ENCODE data around the gene PLPP2. TPM values are rescaled to one million over a fixed set of nuclear protein-coding genes. Genes with fewer than 3 reads are reported as not detected.

The PLPP2 gene
- total and polyA plus RNA-seq, 2 of the 4 experiments (the other 2 are of a cell fraction) = 2.3 to 4.2 TPM

DNA sequence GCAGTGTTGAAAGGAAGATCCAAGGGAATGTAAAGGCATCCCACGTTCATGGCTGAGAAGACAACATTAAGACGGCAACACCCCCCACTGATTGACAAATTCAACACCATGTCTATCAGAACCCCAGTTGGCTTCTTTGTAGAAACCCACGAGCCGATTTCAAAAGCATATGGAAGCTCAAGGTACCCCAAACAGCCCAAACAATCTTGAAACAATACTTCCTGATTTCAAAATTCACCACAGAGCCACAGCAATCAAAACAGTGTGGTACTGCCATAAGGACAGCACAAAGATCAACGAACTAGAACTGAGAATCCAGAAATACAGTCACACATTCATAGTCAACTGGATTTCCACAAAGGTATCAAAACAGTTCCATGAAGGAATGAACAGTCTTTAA is 47.2 kb upstream of the PLPP2 start:
- Histone ChIP-seq H4K20me1 (ENCODE audit: insufficient read depth, low read length) (peaks cover 86% of the 10 kb centered on the region), H2BK5ac (ENCODE audit: low read depth, low read length, poor library complexity, severe bottlenecking) (no peak overlapping the region), H3K27me3 (ENCODE audit: control insufficient read depth, insufficient read depth, low read length) (no peaks in the 10 kb centered on the region), H2BK15ac (ENCODE audit: low read depth, low read length) (no peak overlapping the region), H4K91ac (ENCODE audit: insufficient read depth, low read depth, low read length) (no peak overlapping the region), H3K4me1 (ENCODE audit: control insufficient read depth, insufficient read depth, low read length) (peaks cover 23% of the 10 kb centered on the region), H3K4me2 (ENCODE audit: low read depth, low read length) (no peak overlapping the region), H3K27ac (ENCODE audit: insufficient read depth, low read length) (no peak overlapping the region), H3K9me3 (ENCODE audit: control insufficient read depth, insufficient read depth, low read length) (no peaks in the 10 kb centered on the region; the same call in 1 of the 2 replicates), H3K4me3 (ENCODE audit: insufficient read depth, low read depth, low read length) (no peak overlapping the region), H3K4ac (ENCODE audit: low read depth, low read length) (no peak overlapping the region), H3K36me3 (ENCODE audit: control insufficient read depth, insufficient read depth, low read length) (peaks cover 24% of the 10 kb centered on the region), H3K9ac (ENCODE audit: low read depth, low read length) (no peak overlapping the region), H2AK9ac (replicated peaks; ENCODE audit: low read depth, low read length, poor library complexity) (no peak overlapping the region), H3K56ac (ENCODE audit: extremely low read depth, insufficient read depth, low read length) (no peak overlapping the region), H2BK20ac (ENCODE audit: low read depth, low read length) (no peak overlapping the region), H4K8ac (ENCODE audit: low read depth in 2 of 2, low read length in 2 of 2) (no peak overlapping the region), H2AFZ (replicated peaks; ENCODE audit: low read length, poor library complexity) (no peak overlapping the region), H3K14ac (replicated peaks; ENCODE audit: low read depth, low read length) (no peak overlapping the region), H3K23ac (ENCODE audit: low read depth, low read length) (no peak overlapping the region), H2AK5ac (ENCODE audit: low read depth, low read length) (no peak overlapping the region), H3K79me1 (ENCODE audit: low read depth in 1 of 2, low read length in 2 of 2) (peaks cover 18 to 82% of the 10 kb centered on the region in 2 experiments), H2BK120ac (ENCODE audit: low read depth, low read length) (no peak overlapping the region), H3K18ac (ENCODE audit: low read depth, low read length) (no peak overlapping the region), H4K5ac (ENCODE audit: low read depth, low read length) (no peak overlapping the region), H3K9me1 (ENCODE audit: insufficient read depth, low read length) (peaks cover 36% of the 10 kb centered on the region)
- intact Hi-C loops (cut with micrococcal nuclease) (no loop called here), dilution Hi-C loops (cut with HindIII; ENCODE audit: low sequenced_read_pairs, unreplicated experiment) (no loop called here), in situ Hi-C loops (cut with MboI; ENCODE audit: low sequenced_read_pairs) (no loop called here)
- POLR2A ChIA-PET (ENCODE audit: unreplicated experiment) = no interaction called here
- DNase-seq (no peak), ATAC-seq (ENCODE audit: low read depth) (no peak)
- CTCF ChIA-PET = no interaction called here
- 100% methylated on average over 1 of the region's 5 CpGs; no CpG with 5 or more reads in 1 of the 2 experiments for WGBS, 2 experiments (ENCODE audit: extremely low coverage in 2 of 2, insufficient read length in 1 of 2)
- no TSS peak for BruUV-seq (replicated peaks)
- TF ChIP-seq POLR2A (IDR thresholded peaks at IDR 0.05; ENCODE audit: low read depth, low read length) (no peak), MAZ (IDR thresholded peaks at IDR 0.05; ENCODE audit: borderline replicate concordance, low read depth, low read length) (no peak), SMC3 (IDR thresholded peaks at IDR 0.05; ENCODE audit: low read depth, low read length) (no peak), RFX5 (IDR thresholded peaks at IDR 0.05; ENCODE audit: low read depth, low read length) (no peak), RAD21 (IDR thresholded peaks at IDR 0.05; ENCODE audit: low read length) (no peak), MXI1 (IDR thresholded peaks at IDR 0.05; ENCODE audit: borderline replicate concordance, low read depth, low read length) (no peak)

All from IMR-90 (cell line).